GM21619 (cell line): ENCODE measurements around the gene CCDC78.

Experiments
- ATAC-seq: cut with Tn5 transposase; IDR thresholded peaks from one replicate; pipeline ENCODE4 v1.9.1; 2021; ENCODE audit not compliant: unreplicated experiment

CCDC78 gene

GRCh38 chr16:740459-740763 is 14.2 kb upstream of the CCDC78 start:
- ATAC-seq: peak; percentile 18

GRCh38 chr16:739560-740458 is 13.6 kb upstream of the CCDC78 start:
- no peak for ATAC-seq

GRCh38 chr16:736936-737481 is 10.8 kb upstream of the CCDC78 start:
- no peak for ATAC-seq

- ATAC-seq: no peak
These were observed 9.8 kb upstream of the CCDC78 start for GRCh38 chr16:735982-736453.

GRCh38 chr16:734981-735881 is 9.0 kb upstream of the CCDC78 start:
- ATAC-seq: no peak

GRCh38 chr16:734208-734980 is 8.2 kb upstream of the CCDC78 start:
- ATAC-seq: no peak

- ATAC-seq: no peak
These were observed 7.4 kb upstream of the CCDC78 start for GRCh38 chr16:733382-734207.

GRCh38 chr16:732936-733335 is 6.7 kb upstream of the CCDC78 start:
- ATAC-seq: no peak

GRCh38 chr16:732332-732731 is 6.1 kb upstream of the CCDC78 start:
- no peak for ATAC-seq

- ATAC-seq: no peak
These were observed 4.6 kb upstream of the CCDC78 start for GRCh38 chr16:730666-731509.

- no peak for ATAC-seq
These were observed 3.8 kb upstream of the CCDC78 start for GRCh38 chr16:729768-730665.

GRCh38 chr16:728890-729744 is 2.9 kb upstream of the CCDC78 start:
- no peak for ATAC-seq

- ATAC-seq: peak; percentile 33
These were observed 2.1 kb upstream of the CCDC78 start for GRCh38 chr16:728131-728889.

GRCh38 chr16:727291-727977 is 1.2 kb upstream of the CCDC78 start:
- peak; percentile 11 for ATAC-seq

GRCh38 chr16:726188-726437 is 130 bp downstream of the CCDC78 start:
- no peak for ATAC-seq
